ENCODE measurements around the gene GRHL1. TPM values are rescaled to one million over a fixed set of nuclear protein-coding genes. Genes with fewer than 3 reads are reported as not detected.

Gene GRHL1
- total RNA-seq, 1 experiment from 2014 or later = 11.6 TPM

GRCh38 chr2:9967053-9967775 is 15.7 kb downstream of the GRHL1 start:
- Mint-ChIP-seq H3K27me3 (ENCODE audit: insufficient read depth, unreplicated experiment) (no peaks in the 10 kb centered on the region), H3K27ac (ENCODE audit: unreplicated experiment) (no peak overlapping the region)

GRCh38 chr2:9968553-9969497 is 17.3 kb downstream of the GRHL1 start:
- CTCF ChIA-PET = interaction anchor here (0.7 kb wide), 1 partner anchor 104 kb away, joined by 3 read pairs; no protein-coding TSS in a partner anchor
- BruUV-seq (replicated peaks) = no TSS peak
- no peak overlapping the region for H3K27ac Mint-ChIP-seq (ENCODE audit: unreplicated experiment)

More at GRCh38 chr2:9967053-9967775, 15.7 kb downstream of the GRHL1 start:
- Mint-ChIP-seq H3K36me3 (ENCODE audit: insufficient read depth, unreplicated experiment) (peaks cover 12% of the 10 kb centered on the region), H3K4me3 (ENCODE audit: unreplicated experiment) (no peak overlapping the region), H3K4me1 (ENCODE audit: low read depth, unreplicated experiment) (peaks cover 9% of the 10 kb centered on the region), H3K9me3 (ENCODE audit: unreplicated experiment) (no peaks in the 10 kb centered on the region)
- Histone ChIP-seq H3K9me3 (no peaks in the 10 kb centered on the region), H3K4me1 (peaks cover 7% of the 10 kb centered on the region; the same call in 1 of the 2 replicates), H3K27me3 (replicated peaks; ENCODE audit: control insufficient read depth, insufficient read depth, low read length) (no peaks in the 10 kb centered on the region), H3K4me3 (ENCODE audit: low read depth, low read length) (no peak overlapping the region), H3K36me3 (ENCODE audit: control insufficient read depth, insufficient read depth, low read length) (no peaks in the 10 kb centered on the region; the same call in 1 of the 2 replicates)
- no peak for TF ChIP-seq CTCF (IDR thresholded peaks at IDR 0.05; ENCODE audit: insufficient read depth in 1 of 2, low read depth in 1 of 2, low read length in 1 of 2, severe bottlenecking in 1 of 2, unreplicated experiment in 1 of 2)
- ChIA-PET POLR2A (no interaction called here), CTCF (no interaction called here)
- intact Hi-C loops (cut with micrococcal nuclease; ENCODE audit: unreplicated experiment) = no loop called here
- BruUV-seq (replicated peaks) = no TSS peak
- DNase-seq = no peak

More at GRCh38 chr2:9968553-9969497, 17.3 kb downstream of the GRHL1 start:
- no peaks in the 10 kb centered on the region for H3K9me3 Mint-ChIP-seq (ENCODE audit: unreplicated experiment)
- H3K27me3 Mint-ChIP-seq (ENCODE audit: insufficient read depth, unreplicated experiment) = no peaks in the 10 kb centered on the region
- peaks cover 6% of the 10 kb centered on the region for H3K36me3 Mint-ChIP-seq (ENCODE audit: insufficient read depth, unreplicated experiment)
- peaks cover 17% of the 10 kb centered on the region for H3K4me1 Mint-ChIP-seq (ENCODE audit: low read depth, unreplicated experiment)
- no peaks in the 10 kb centered on the region; the same call in 1 of the 2 replicates for H3K36me3 ChIP-seq (ENCODE audit: control insufficient read depth, insufficient read depth, low read length)
- H3K4me3 Mint-ChIP-seq (ENCODE audit: unreplicated experiment) = no peak overlapping the region
- H3K27me3 ChIP-seq (replicated peaks; ENCODE audit: control insufficient read depth, insufficient read depth, low read length) = no peaks in the 10 kb centered on the region
- intact Hi-C loops (cut with micrococcal nuclease; ENCODE audit: unreplicated experiment) = loop anchor here (2.0 kb wide), 1 partner anchor 14 kb away; no protein-coding TSS in a partner anchor
- H3K4me1 ChIP-seq = peaks cover 7% of the 10 kb centered on the region; the same call in 1 of the 2 replicates
- POLR2A ChIA-PET = no interaction called here
- H3K4me3 ChIP-seq (ENCODE audit: low read depth, low read length) = no peak overlapping the region
- TF ChIP-seq CTCF (IDR thresholded peaks at IDR 0.05; ENCODE audit: insufficient read depth in 1 of 2, low read depth in 1 of 2, low read length in 1 of 2, severe bottlenecking in 1 of 2, unreplicated experiment in 1 of 2) = no peak
- no peaks in the 10 kb centered on the region for H3K9me3 ChIP-seq
- no peak for DNase-seq

All from Caco-2 (cell line).